Adrenal gland (tissue), 5 donors: Measurements from ENCODE around the gene TENM4.

Experiments used
- CTCF ChIP-seq, 6 experiments: fragments of 450-650 bp in 4 of 6; fragments of 200-600 bp in 2 of 6; sonication (generic) in 1 of 6; IDR thresholded peaks; 1 replicate in 5 of 6; 2 replicates in 1 of 6; pipeline versions ENCODE4 v1.5.1 to v1.8.0; 2016 to 2021; ENCODE audit warnings: antibody characterized with exemption in 6 of 6, mild to moderate bottlenecking in 2 of 6, moderate library complexity in 1 of 6
- POLR2A ChIP-seq, 2 donors: fragments of 450-650 bp; IDR thresholded peaks; one replicate each; pipeline ENCODE4 v1.6.1; 2017; ENCODE audit warnings: antibody characterized with exemption in 2 of 2, mild to moderate bottlenecking in 2 of 2, moderate library complexity in 1 of 2
- donor health status: DM: no; HTN: no; CAD: no.

DNA sequence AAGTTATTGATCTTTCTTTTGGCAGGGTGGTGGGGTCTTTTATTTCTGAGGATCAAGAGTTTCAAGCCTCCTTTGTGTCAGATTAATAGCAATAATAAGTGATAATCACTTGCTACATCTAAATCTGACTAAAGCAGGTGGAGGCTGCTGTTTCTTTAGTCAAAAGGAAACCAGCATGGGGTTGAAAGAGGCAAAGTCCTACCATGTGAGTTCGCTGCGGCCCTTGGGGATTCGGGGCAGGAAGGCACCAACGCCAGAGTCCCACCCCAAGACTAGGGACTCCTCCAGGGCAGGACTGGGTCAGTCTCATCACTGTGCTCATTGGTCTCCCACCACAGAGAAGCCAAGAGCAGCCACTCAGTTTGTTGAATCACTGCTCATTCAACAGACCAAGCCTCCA, 73.0 kb downstream of the TENM4 start:
- no peak for TF ChIP-seq POLR2A (IDR thresholded peaks at IDR 0.05)
- TF ChIP-seq CTCF (IDR thresholded peaks at IDR 0.05) = no peak
